H9 (cell line): ENCODE results near the gene MKRN1. TPM values are rescaled to one million over a fixed set of nuclear protein-coding genes. Genes with fewer than 3 reads are reported as not detected.

ENCODE experiments used
- DNase-seq: peaks from one replicate; pipeline ENCODE4 v3.0.0-alpha.2; 2017
- H2AFZ ChIP-seq: one replicate; pipeline ENCODE4 v1.6.1; 2013; ENCODE audit warnings: mild to moderate bottlenecking, low read length, control low read depth, moderate library complexity
- H2AK5ac ChIP-seq: 2 replicates; pipeline ENCODE4 v1.6.1; 2013; ENCODE audit warnings: low read length, control low read depth, mixed read lengths; ENCODE audit not compliant: insufficient read length
- H2BK120ac ChIP-seq: one replicate; pipeline ENCODE4 v1.6.1; 2013; ENCODE audit warnings: low read depth, mild to moderate bottlenecking, low read length, control low read depth, inconsistent platforms; ENCODE audit not compliant: poor library complexity, severe bottlenecking
- H2BK12ac ChIP-seq: 2 replicates; pipeline ENCODE4 v1.6.1; 2013; ENCODE audit warnings: low read length, control low read depth, mixed read lengths, low read depth; ENCODE audit not compliant: insufficient read length
- H2BK15ac ChIP-seq: 2 replicates; pipeline ENCODE4 v1.6.1; 2013; ENCODE audit warnings: low read depth, low read length, control low read depth
- H2BK20ac ChIP-seq: one replicate; pipeline ENCODE4 v1.6.1; 2013; ENCODE audit warnings: low read depth, mild to moderate bottlenecking, low read length, control low read depth, inconsistent platforms; ENCODE audit not compliant: poor library complexity, severe bottlenecking
- H2BK5ac ChIP-seq: 2 replicates; pipeline ENCODE4 v1.6.1; 2013; ENCODE audit warnings: low read length, control low read depth, mixed read lengths; ENCODE audit not compliant: insufficient read length
- H3K14ac ChIP-seq: 2 replicates; pipeline ENCODE4 v1.6.1; 2013; ENCODE audit warnings: low read length, control low read depth; ENCODE audit not compliant: insufficient read depth
- H3K18ac ChIP-seq: 2 replicates; pipeline ENCODE4 v1.6.1; 2013; ENCODE audit warnings: low read depth, mild to moderate bottlenecking, mixed read lengths, low read length, control low read depth; ENCODE audit not compliant: insufficient read length
- H3K23ac ChIP-seq: 2 replicates; pipeline ENCODE4 v1.6.1; 2013; ENCODE audit warnings: low read length, control low read depth, mixed read lengths, low read depth; ENCODE audit not compliant: insufficient read length
- H3K23me2 ChIP-seq: 2 replicates; pipeline ENCODE4 v1.6.1; 2013; ENCODE audit warnings: low read depth, mild to moderate bottlenecking, mixed read lengths, low read length, control low read depth; ENCODE audit not compliant: insufficient read length, poor library complexity, severe bottlenecking
- H3K27ac ChIP-seq: 2 replicates; pipeline ENCODE4 v1.5.1; 2013; ENCODE audit warnings: low read length, control low read depth, mixed read lengths, low read depth; ENCODE audit not compliant: insufficient read length
- H3K27me3 ChIP-seq: 2 replicates; pipeline ENCODE4 v1.6.1; 2013; ENCODE audit warnings: low read length, control low read depth, inconsistent platforms; ENCODE audit not compliant: insufficient read depth
- H3K4ac ChIP-seq: 2 replicates; pipeline ENCODE4 v1.6.1; 2013; ENCODE audit warnings: low read depth, mild to moderate bottlenecking, control low read depth, inconsistent platforms, low read length, moderate library complexity
- H3K4me1 ChIP-seq: 2 replicates; pipeline ENCODE4 v1.6.1; 2013; ENCODE audit warnings: low read length, control low read depth, inconsistent platforms; ENCODE audit not compliant: insufficient read depth
- H3K4me2 ChIP-seq: 2 replicates; pipeline ENCODE4 v1.6.1; 2013; ENCODE audit warnings: low read length, control low read depth, mixed read lengths; ENCODE audit not compliant: insufficient read length, insufficient read depth
- H3K56ac ChIP-seq: 2 replicates; pipeline ENCODE4 v1.6.1; 2013; ENCODE audit warnings: low read depth, mild to moderate bottlenecking, mixed read lengths, low read length, control low read depth; ENCODE audit not compliant: insufficient read length
- H3K79me1 ChIP-seq: 2 replicates; pipeline ENCODE4 v1.6.1; 2013; ENCODE audit warnings: low read depth, mild to moderate bottlenecking, moderate library complexity, low read length, control low read depth, inconsistent platforms; ENCODE audit not compliant: insufficient read depth, poor library complexity, severe bottlenecking
- H3K79me2 ChIP-seq: 2 replicates; pipeline ENCODE4 v1.6.1; 2013; ENCODE audit warnings: low read length, control low read depth, inconsistent platforms; ENCODE audit not compliant: insufficient read depth
- H3K9ac ChIP-seq: 2 replicates; pipeline ENCODE4 v1.6.1; 2013; ENCODE audit warnings: low read length, control low read depth, mixed read lengths; ENCODE audit not compliant: insufficient read length; ENCODE audit errors: extremely low read depth
- H3K9me3 ChIP-seq: one replicate; pipeline ENCODE4 v1.6.1; 2013; ENCODE audit warnings: low read depth, low read length, inconsistent platforms; ENCODE audit not compliant: control insufficient read depth
- H3T11ph ChIP-seq: one replicate; pipeline ENCODE4 v1.6.1; 2013; ENCODE audit warnings: mild to moderate bottlenecking, low read length, control low read depth, inconsistent platforms
- H4K20me1 ChIP-seq: one replicate; pipeline ENCODE4 v1.6.1; 2013; ENCODE audit not compliant: control insufficient read depth, insufficient read length, insufficient read depth
- H4K5ac ChIP-seq: 2 replicates; pipeline ENCODE4 v1.6.1; 2013; ENCODE audit warnings: low read depth, mild to moderate bottlenecking, mixed read lengths, low read length, control low read depth; ENCODE audit not compliant: insufficient read length
- H4K8ac ChIP-seq: replicated peaks from 2 replicates; pipeline ENCODE4 v1.6.1; 2013; ENCODE audit warnings: low read length, control low read depth, mixed read lengths, low read depth; ENCODE audit not compliant: insufficient read length
- H4K91ac ChIP-seq: 2 replicates; pipeline ENCODE4 v1.6.1; 2013; ENCODE audit warnings: low read depth, mild to moderate bottlenecking, moderate library complexity, mixed read lengths, low read length, control low read depth; ENCODE audit not compliant: insufficient read length
- H3K27ac Mint-ChIP-seq, 3 experiments: 2 replicates in 2 of 3; 3 replicates in 1 of 3; pipeline ENCODE4 v1.8.0; 2020 to 2021; ENCODE audit warnings: mixed read lengths in 3 of 3, mild to moderate bottlenecking in 1 of 3, moderate library complexity in 1 of 3
- H3K27me3 Mint-ChIP-seq: 2 replicates; pipeline ENCODE4 v1.8.0; 2021; ENCODE audit warnings: low read depth, mild to moderate bottlenecking, moderate library complexity, mixed read lengths
- H3K36me3 Mint-ChIP-seq, 3 experiments: 2 replicates in 2 of 3; 3 replicates in 1 of 3; pipeline ENCODE4 v1.8.0; 2020 to 2021; ENCODE audit warnings: low read depth in 3 of 3, mixed read lengths in 3 of 3; ENCODE audit not compliant: insufficient read depth in 1 of 3
- H3K4me1 Mint-ChIP-seq, 2 experiments: 2 replicates each; pipeline ENCODE4 v1.8.0; 2020; ENCODE audit warnings: mixed read lengths in 2 of 2
- H3K4me3 Mint-ChIP-seq, 2 experiments: 2 replicates in 1 of 2; 3 replicates in 1 of 2; pipeline ENCODE4 v1.8.0; 2020 to 2021; ENCODE audit warnings: mild to moderate bottlenecking in 2 of 2, mixed read lengths in 2 of 2, moderate library complexity in 1 of 2
- H3K9me3 Mint-ChIP-seq, 2 experiments: 2 replicates in 1 of 2; 3 replicates in 1 of 2; pipeline ENCODE4 v1.8.0; 2020; ENCODE audit warnings: mild to moderate bottlenecking in 2 of 2, mixed read lengths in 2 of 2, moderate library complexity in 1 of 2
- CTCF ChIP-seq: fragments of 200-600 bp; sonication (generic); conservative IDR thresholded peaks from 3 replicates; pipeline ENCODE4 v1.8.0; 2021; ENCODE audit warnings: antibody characterized with exemption, mild to moderate bottlenecking
- WGBS: extraction: QIAGEN DNeasy Blood & Tissue Kit; methylation state at CpG from one replicate; pipeline ENCODE4 v1.1.7; 2013; ENCODE audit warnings: missing lambda C conversion rate, low lambda C conversion rate, mixed read lengths; ENCODE audit not compliant: insufficient read length; ENCODE audit errors: extremely low coverage; 5-methylcytosine and 5-hydroxymethylcytosine counted together
- total RNA-seq: library from RNA; stranded (reverse); gene quantifications from 2 replicates; pipeline ENCODE4 v1.2.1, GENCODE V29; 2021

MKRN1 gene
- total RNA-seq, 1 experiment from 2014 or later, result 106 TPM

DNA sequence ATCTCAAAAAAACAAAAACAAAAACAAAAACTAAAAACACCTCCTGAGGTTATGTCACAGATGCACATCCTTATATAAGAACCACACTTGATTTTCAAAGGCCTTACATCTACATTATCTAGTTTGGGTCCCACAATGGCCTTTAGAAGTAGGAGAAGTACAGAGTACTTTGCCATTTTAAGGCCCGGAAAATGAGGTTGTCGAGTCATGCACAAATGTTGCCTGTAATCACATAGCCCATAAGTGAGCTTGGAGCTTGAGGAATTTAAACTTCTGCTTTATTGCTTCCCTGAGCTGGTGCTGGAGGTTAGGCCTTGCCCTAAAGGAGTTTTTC lies 9.7 kb upstream of the MKRN1 start:
- Histone ChIP-seq H3K18ac (no peak overlapping the region), H3K14ac (no peak overlapping the region), H4K8ac (no peak overlapping the region), H2BK15ac (no peak overlapping the region), H4K5ac (no peak overlapping the region), H2BK12ac (no peak overlapping the region), H3T11ph (no peak overlapping the region), H2AK5ac (no peak overlapping the region), H3K23me2 (no peaks in the 10 kb centered on the region), H2BK5ac (no peak overlapping the region), H3K4me2 (no peak overlapping the region), H3K9ac (no peak overlapping the region), H3K9me3 (no peaks in the 10 kb centered on the region), H3K4ac (no peak overlapping the region), H3K4me1 (peaks cover 8% of the 10 kb centered on the region), H2BK120ac (no peak overlapping the region), H3K27me3 (no peaks in the 10 kb centered on the region), H4K91ac (no peak overlapping the region), H3K79me1 (no peaks in the 10 kb centered on the region), H4K20me1 (no peaks in the 10 kb centered on the region), H3K27ac (no peak overlapping the region), H2BK20ac (no peak overlapping the region), H2AFZ (no peak overlapping the region), H3K79me2 (no peaks in the 10 kb centered on the region), H3K56ac (no peak overlapping the region), H3K23ac (no peak overlapping the region)
- no peaks in the 10 kb centered on the region; a peak in 1 of 7 replicates for H3K36me3 Mint-ChIP-seq
- no CpG with 5 or more reads among the region's 2 CpGs for WGBS
- no peak overlapping the region for H3K4me3 Mint-ChIP-seq
- H3K4me1 Mint-ChIP-seq, result peaks cover 23 to 28% of the 10 kb centered on the region in 2 experiments
- no peaks in the 10 kb centered on the region for H3K27me3 Mint-ChIP-seq
- no peak overlapping the region for H3K27ac Mint-ChIP-seq
- TF ChIP-seq CTCF, result no peak
- no peak for DNase-seq
- no peaks in the 10 kb centered on the region for H3K9me3 Mint-ChIP-seq
